NCI-H1930 (cell line): Measurements from ENCODE around the gene CCL7.
"Not testable (repeated sequence)": the region's sequence is repeated elsewhere in the genome, so short reads cannot be mapped to it uniquely, and the experiment has no call there.

Source experiments
- DNase-seq, 2 experiments: peaks; one replicate each; lab custom pipeline; 2025; lab: John Stamatoyannopoulos, UW

The CCL7 gene

GRCh38 chr17:34269969-34270368 is at the start of gene CCL7:
TSS of gene CCL7 (plus strand) at chr17:34270221. CDS start at chr17:34270291, 70 bp downstream.
- no peak for DNase-seq

DNA sequence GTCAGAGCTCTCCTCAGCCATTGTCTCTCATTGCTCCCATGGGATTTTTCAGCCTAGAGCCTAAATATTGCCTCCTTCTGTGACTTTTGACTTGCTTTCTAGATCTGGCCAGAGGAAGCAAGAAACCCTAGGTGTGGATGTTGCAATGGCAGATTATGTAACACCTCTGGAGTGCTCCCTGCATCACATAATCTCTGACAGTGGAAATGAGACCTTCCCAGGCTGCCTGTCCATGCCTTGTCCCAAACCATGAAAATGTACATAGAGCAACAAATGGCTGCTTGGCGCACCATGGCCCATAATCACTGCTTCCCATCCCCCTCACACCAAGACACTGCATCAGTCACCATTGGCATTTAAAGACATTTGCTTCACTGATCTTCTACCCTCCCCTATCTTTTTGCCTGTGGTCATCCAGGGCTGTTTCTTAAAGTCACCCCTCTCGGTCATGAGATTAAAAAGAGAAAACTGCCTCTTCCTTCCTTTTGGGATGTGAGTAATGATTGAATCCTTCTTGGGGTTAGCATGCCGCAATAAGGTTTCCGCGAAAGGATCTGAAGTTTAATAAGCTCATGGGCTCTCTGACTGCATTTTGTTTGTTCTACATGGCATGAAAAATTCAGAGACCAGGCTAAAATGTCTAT is 49.1 kb upstream of the CCL7 start:
- no peak for DNase-seq

- DNase-seq: no peak
These were observed 48.6 kb upstream of the CCL7 start for GRCh38 chr17:34221411-34221810.

DNA sequence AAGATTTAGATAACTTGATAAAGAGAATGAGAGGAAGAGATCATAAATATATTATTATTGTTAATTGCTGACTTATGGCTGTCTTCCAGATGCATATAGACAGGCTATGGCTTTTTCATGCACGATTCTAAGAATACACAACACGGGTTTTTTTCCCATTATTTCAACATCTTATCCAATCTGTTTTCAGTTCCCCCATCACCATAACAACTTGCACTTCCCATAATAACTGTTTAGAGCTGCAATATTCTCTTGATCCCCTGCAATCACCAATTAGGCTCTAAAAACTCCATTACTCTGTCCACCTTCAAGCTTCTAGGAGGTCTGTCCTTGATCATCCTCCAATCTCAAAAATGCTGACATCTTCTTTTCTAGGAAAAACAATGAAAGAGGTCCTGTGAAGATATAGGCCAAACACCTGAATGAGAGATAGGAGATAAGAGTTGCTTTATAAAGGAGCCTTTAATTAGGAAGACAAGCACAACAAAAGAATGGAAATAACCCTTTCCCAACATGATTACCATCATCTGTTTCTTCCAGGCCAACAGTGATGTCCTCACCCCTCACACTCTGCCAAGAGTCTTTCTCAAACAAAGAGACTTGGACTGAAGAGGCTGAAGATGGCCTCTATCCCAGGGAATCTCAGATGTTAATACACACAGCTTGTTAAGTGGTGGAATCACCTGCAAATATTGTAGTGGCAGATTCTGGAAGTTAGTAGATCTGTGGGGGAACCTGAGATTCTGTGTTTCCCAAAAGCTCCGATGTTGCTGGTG is 47.1 kb upstream of the CCL7 start:
- no peak for DNase-seq

DNA sequence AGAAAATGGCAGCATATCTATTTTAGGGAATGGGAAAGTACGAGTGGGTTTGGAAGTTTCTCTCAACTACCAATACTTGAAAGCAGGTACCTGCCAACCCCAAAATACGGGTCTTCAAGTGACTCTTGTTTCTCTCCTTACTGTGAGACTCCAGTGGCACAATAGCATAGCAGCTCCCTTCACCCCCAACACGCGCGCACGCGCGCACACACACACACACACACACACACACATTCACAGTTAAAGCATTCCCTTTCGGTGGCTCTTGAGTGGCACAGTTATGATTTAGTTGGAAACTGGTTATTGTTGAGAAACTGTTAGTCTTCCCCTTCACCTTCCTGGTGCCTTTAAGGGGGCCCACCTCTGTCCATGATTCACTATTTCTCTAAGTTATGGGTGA is 45.0 kb upstream of the CCL7 start:
- DNase-seq: no peak

DNA sequence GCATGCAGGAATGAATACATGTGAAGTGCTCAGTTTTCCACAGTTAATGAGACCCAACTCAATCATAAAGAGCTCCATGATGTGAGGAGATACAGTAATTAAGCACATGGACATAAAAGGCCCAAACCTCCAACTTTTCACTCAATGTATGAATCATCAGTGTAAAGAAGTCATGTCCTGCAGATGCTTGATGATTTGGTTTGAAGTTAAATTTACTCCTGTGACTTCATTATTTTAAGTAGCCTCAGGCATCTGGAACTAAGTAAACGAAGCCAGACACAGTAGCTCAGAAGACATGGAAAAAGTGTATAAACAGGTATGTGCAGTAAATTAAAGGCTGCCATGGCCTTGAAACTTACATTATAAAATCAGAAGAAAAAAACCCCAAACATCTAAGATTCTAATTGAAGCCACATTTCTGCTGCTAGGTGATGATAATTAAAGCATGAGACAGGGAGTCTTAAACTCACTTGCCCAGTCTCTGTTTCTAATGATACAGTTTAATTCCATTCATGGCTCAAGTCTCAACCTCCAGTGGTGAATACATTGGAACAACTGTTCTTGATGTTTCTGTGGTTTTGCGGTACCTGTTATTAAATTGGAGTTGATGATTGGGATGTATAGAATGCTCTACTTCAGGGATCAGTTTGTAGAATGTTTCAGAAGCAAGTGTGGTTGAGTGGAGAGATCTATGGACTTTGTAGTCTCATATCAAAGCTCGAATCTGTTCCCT is 43.8 kb upstream of the CCL7 start:
- no peak for DNase-seq

DNA sequence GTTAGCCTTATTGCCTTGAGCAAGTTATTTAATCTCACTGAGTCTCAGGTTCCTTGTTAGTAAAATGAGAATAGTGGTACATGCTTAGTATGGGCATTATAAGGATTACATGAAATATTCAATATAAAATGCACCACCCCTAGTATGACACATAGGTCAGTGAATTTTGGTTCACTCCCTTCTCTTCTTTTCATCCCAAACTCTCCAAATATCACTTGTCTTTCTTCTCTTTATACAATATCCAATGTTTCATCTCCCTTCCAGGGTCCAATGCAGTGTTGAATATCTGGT is 43.3 kb upstream of the CCL7 start:
- DNase-seq: no peak

- not testable (repeated sequence) for DNase-seq
These were observed 42.7 kb upstream of the CCL7 start for GRCh38 chr17:34227293-34227692.

- no peak for DNase-seq
These were observed 42.3 kb upstream of the CCL7 start for GRCh38 chr17:34227707-34228106.

DNA sequence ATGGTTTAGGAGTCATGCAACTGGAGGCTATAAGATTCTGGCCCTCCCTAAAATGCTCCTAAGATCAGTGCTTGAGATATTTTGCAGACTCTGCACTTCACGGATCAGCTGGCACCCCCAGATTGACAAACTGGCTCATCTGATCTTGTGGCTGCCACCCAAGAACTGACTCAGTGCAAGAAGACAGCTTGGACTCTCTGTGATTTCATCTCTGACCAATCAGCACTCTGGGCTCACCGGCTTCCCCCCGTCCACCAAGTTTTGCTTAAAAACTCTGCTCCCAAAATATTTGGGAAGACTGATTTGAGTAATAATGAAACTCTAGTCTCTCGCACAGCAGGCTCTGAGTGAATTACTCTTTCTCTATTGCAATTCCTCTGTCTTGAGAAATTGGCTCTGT is 41.2 kb upstream of the CCL7 start:
- DNase-seq: no peak

DNA sequence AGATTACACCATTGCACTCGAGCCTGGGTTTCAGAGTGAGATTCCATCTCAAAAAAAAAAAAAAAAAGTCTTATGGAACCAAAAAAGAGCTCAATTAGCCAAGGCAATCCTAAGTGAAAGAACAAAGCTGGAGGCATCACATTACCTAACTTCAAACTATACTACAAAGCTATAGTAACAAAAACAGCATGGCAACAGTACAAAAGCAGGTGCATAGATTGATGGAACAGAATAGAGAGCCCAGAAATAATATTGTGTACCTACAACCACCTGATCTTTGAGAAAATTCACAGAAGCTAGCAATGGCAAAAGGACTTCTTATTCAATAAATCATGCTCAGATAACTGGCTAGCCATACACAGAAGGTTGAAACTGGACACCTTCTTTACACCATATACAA is 39.7 kb upstream of the CCL7 start:
- DNase-seq: no peak

DNA sequence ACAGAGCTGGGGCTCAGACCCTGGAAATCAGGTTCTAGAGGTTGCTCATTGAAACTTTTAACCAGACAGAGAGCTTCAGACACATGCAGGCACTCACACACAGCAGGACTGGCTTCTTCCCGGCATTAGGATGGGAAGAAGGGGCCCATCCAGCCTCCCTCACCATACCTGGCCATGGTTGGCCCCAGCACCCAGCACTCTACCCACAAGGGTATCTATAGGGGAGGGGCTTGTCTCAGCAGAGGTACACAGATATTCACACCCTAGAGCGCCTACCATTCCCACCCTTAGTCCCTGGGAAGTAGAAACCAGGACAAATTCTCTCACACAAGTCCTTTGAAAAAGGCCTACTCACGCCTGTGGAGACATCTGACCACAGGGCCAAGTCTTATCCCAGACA is 35.4 kb upstream of the CCL7 start:
- DNase-seq: no peak

DNA sequence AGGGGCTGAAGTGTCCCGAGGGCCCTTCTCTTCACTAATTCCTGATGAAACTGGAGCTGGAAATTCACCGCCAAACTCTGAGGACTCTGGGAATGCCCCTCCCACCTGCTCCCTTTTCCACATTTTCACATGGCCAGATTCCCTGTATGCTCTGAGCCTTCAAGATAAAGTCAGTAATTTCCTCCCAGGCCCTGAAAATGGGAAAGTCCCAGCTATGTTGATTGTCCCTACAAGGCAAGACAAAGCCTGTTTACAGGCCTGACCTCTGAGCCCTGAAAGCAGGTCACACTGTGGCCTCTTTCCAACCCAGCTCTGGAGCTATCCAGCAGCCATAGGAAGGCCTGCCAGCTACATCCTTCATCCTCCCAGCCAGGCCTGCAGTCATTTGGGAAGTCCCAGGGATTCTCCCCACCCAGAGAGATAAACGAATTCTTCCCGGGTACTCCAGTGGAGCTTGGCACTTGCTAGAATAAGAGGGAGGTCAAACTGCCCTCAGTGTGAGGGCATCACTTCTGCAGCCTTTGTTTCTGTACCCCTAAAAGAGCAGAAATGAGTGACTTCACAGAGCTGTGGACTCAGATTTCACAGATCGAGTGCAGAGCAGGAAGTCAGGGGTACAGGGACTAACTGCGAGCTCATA is 34.5 kb upstream of the CCL7 start:
- no peak for DNase-seq

DNA sequence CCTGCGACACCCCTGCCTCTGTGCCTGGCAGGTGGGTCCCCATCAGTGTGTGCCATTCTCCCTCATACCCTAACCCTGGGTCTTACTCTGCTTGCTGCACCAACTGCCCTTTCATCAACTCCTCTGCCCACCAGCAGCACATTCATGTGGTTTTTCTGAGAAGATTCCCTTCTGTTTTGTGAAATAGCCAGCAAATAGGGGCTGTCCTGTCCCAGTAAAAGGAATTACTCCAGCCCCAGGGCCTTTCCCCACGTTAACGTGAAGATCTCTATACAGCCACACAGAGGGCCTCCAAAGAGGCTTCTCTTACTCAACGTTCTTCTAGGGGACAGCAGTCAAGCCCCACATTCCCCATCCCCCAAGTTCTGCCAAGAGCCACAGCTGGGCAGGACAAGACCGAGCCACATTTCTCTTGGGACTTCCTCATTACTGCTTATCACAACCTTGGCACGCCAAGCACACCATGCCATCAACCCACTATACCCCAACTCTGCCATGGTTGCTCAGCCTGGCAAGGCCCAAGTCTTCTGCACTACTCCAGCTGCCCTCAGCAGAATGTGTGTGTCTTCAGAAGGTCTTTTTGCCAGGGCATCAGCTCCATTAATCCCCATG is 33.6 kb upstream of the CCL7 start:
- no peak for DNase-seq

- DNase-seq: no peak
These were observed 32.6 kb upstream of the CCL7 start for GRCh38 chr17:34237458-34237857.

GRCh38 chr17:34241062-34241461 is 29.0 kb upstream of the CCL7 start:
- DNase-seq: no peak

GRCh38 chr17:34242587-34243363 is 27.2 kb upstream of the CCL7 start:
- no peak for DNase-seq

- DNase-seq: no peak
These were observed 26.4 kb upstream of the CCL7 start for GRCh38 chr17:34243364-34244320.

DNA sequence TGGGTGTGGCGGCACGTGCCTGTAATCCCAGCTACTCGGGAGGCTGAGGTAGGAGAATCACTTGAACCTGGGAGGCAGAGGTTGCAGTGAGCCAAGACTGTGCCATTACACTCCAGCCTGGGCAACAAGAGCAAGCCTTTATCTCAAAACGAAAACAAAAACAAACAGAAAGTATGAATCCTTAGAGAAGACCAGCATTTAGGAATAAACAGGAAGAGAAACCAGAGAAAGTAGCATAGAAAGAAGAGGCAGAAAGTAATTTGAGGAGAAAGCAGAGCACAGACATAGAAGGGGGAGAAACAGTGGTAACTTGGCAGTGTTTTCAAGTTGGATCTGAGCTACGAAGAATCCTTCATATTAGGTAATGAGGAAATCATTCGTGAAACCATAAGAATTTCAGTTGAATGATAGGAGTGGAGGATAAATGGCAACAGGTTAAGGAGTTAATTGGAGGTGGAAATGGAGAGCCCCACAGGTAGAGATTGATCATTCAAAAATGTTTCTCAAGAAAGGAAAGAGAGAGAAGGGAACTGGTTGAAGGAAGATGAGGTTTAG is 24.6 kb upstream of the CCL7 start:
- no peak for DNase-seq

GRCh38 chr17:34246446-34246845 is 23.6 kb upstream of the CCL7 start:
- no peak for DNase-seq
